Ishikawa (cell line): ENCODE data around the gene FSTL4.

Source experiments
- CEBPB ChIP-seq: IDR thresholded peaks from 2 replicates; pipeline ENCODE4 v1.6.1; 2012
- CREB1 ChIP-seq: IDR thresholded peaks from 2 replicates; pipeline ENCODE4 v1.6.1; 2012; ENCODE audit warnings: low read depth
- EGR1 ChIP-seq: IDR thresholded peaks from 2 replicates; pipeline ENCODE4 v1.6.1; 2012
- EP300 ChIP-seq: IDR thresholded peaks from 2 replicates; pipeline ENCODE4 v1.6.1; 2012; ENCODE audit warnings: borderline replicate concordance
- RAD21 ChIP-seq: IDR thresholded peaks from 2 replicates; pipeline ENCODE4 v1.6.1; 2012; ENCODE audit warnings: low read depth
- TF ChIP-seq, protein P1 (sequence below): IDR thresholded peaks from 2 replicates; pipeline ENCODE4 v1.6.1; 2012; ENCODE audit warnings: low read depth, mild to moderate bottlenecking
- TF ChIP-seq, protein P2 (sequence below): IDR thresholded peaks from 2 replicates; pipeline ENCODE4 v1.6.1; 2012

DNA sequence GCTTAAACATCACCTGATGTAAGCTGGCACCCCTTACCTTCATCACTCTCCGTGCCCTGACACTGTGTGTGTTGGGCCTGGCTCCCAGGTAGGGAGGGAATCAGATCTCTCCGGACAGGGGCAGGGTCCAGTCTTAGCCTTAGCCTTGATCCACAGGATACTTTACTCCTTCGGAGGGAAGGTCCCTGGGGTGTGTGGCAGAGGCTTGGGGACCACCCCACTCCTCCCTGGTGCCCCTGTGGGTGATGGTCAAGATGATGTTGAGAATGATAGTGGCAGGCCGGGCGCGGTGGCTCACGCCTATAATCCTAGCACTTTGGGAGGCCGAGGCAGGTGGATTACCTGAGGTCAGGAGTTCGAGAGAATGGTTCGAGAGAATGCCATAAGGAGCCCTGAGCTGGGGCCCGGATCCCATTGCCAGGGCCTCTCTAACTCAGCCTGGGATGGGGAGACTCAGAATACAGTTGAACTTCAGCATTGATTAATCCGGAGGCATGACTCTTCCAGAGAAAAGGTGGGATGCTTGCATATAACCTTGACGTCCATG lies 291.0 kb downstream of the FSTL4 start:
- TF ChIP-seq RAD21 (no peak), EP300 (no peak), CEBPB (no peak), EGR1 (no peak), CREB1 (no peak)
- TF ChIP-seq, protein P1, sequence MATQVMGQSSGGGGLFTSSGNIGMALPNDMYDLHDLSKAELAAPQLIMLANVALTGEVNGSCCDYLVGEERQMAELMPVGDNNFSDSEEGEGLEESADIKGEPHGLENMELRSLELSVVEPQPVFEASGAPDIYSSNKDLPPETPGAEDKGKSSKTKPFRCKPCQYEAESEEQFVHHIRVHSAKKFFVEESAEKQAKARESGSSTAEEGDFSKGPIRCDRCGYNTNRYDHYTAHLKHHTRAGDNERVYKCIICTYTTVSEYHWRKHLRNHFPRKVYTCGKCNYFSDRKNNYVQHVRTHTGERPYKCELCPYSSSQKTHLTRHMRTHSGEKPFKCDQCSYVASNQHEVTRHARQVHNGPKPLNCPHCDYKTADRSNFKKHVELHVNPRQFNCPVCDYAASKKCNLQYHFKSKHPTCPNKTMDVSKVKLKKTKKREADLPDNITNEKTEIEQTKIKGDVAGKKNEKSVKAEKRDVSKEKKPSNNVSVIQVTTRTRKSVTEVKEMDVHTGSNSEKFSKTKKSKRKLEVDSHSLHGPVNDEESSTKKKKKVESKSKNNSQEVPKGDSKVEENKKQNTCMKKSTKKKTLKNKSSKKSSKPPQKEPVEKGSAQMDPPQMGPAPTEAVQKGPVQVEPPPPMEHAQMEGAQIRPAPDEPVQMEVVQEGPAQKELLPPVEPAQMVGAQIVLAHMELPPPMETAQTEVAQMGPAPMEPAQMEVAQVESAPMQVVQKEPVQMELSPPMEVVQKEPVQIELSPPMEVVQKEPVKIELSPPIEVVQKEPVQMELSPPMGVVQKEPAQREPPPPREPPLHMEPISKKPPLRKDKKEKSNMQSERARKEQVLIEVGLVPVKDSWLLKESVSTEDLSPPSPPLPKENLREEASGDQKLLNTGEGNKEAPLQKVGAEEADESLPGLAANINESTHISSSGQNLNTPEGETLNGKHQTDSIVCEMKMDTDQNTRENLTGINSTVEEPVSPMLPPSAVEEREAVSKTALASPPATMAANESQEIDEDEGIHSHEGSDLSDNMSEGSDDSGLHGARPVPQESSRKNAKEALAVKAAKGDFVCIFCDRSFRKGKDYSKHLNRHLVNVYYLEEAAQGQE: no peak
- TF ChIP-seq, protein P2, sequence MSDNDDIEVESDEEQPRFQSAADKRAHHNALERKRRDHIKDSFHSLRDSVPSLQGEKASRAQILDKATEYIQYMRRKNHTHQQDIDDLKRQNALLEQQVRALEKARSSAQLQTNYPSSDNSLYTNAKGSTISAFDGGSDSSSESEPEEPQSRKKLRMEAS: no peak
